HG03378 (cell line): Measurements from ENCODE around the gene UCKL1.
A peak's percentile ranks its signal among the peaks of the same experiment; 100 is the strongest.
"Not testable (repeated sequence)": the region's sequence is repeated elsewhere in the genome, so short reads cannot be mapped to it uniquely, and the experiment has no call there.

Source experiments
- ATAC-seq: cut with Tn5 transposase; IDR thresholded peaks from one replicate; pipeline ENCODE4 v1.9.1; 2021; ENCODE audit warnings: mild to moderate bottlenecking, moderate library complexity; ENCODE audit not compliant: unreplicated experiment

UCKL1 gene

GRCh38 chr20:63955827-63956663, at the start of gene UCKL1:
Gene UCKL1, minus strand, starts transcription at chr20:63956416. Its CDS starts 44 bp downstream, at chr20:63956372.
- ATAC-seq: peak; percentile 60

- no peak for ATAC-seq
These were observed 49.2 kb upstream of the UCKL1 start for GRCh38 chr20:64005394-64005793.

- ATAC-seq: no peak
These were observed 47.9 kb upstream of the UCKL1 start for GRCh38 chr20:64003960-64004725.

- no peak for ATAC-seq
These were observed 45.4 kb upstream of the UCKL1 start for GRCh38 chr20:64001607-64002011.

- no peak for ATAC-seq
These were observed 44.7 kb upstream of the UCKL1 start for GRCh38 chr20:64000906-64001305.

GRCh38 chr20:63982937-63983336, 26.7 kb upstream of the UCKL1 start:
- ATAC-seq: no peak

- ATAC-seq: peak; percentile 48
These were observed 24.9 kb upstream of the UCKL1 start, which contains the start of gene PRPF6 for GRCh38 chr20:63980806-63981728. Gene PRPF6, plus strand, starts transcription at chr20:63981132. Its CDS starts 114 bp downstream, at chr20:63981246.

GRCh38 chr20:63980317-63980805, 24.1 kb upstream of the UCKL1 start:
- no peak for ATAC-seq

GRCh38 chr20:63979557-63980316, 23.5 kb upstream of the UCKL1 start, which contains the start of gene SAMD10:
Gene SAMD10, minus strand, starts transcription at chr20:63979642. Its CDS starts 175 bp downstream, at chr20:63979467.
- peak; percentile 30 for ATAC-seq

GRCh38 chr20:63979229-63979556, 23.0 kb upstream of the UCKL1 start:
- no peak for ATAC-seq

- no peak for ATAC-seq
These were observed 22.4 kb upstream of the UCKL1 start for GRCh38 chr20:63978319-63979228.

GRCh38 chr20:63977739-63978276, 21.6 kb upstream of the UCKL1 start:
- no peak for ATAC-seq

- no peak for ATAC-seq
These were observed 20.9 kb upstream of the UCKL1 start for GRCh38 chr20:63976980-63977738.

GRCh38 chr20:63976511-63976910, 20.3 kb upstream of the UCKL1 start:
- not testable (repeated sequence) for ATAC-seq

GRCh38 chr20:63974402-63975200, 18.4 kb upstream of the UCKL1 start:
- ATAC-seq: no peak

- no peak for ATAC-seq
These were observed 17.6 kb upstream of the UCKL1 start for GRCh38 chr20:63973636-63974401.
